NCI-H446 (cell line): ENCODE results near the gene SRCAP.
A peak's percentile ranks its signal among the peaks of the same experiment; 100 is the strongest.

ENCODE experiments used
- DNase-seq, 2 experiments: peaks; one replicate each; lab custom pipeline; 2025; lab: John Stamatoyannopoulos, UW

The SRCAP gene

GRCh38 chr16:30775392-30776188 is 76.6 kb downstream of the SRCAP start:
- DNase-seq = peak; percentile 36 to 70

GRCh38 chr16:30777591-30778297 is 78.8 kb downstream of the SRCAP start:
- no peak for DNase-seq

GRCh38 chr16:30778549-30779244 is 79.7 kb downstream of the SRCAP start:
- DNase-seq = no peak

GRCh38 chr16:30779596-30779995 is 80.6 kb downstream of the SRCAP start:
- DNase-seq = no peak

- no peak for DNase-seq
Measured at GRCh38 chr16:30780021-30780420, 81.0 kb downstream of the SRCAP start.

- no peak for DNase-seq
Measured at GRCh38 chr16:30780549-30780948, 81.6 kb downstream of the SRCAP start.

GRCh38 chr16:30782486-30783279 is 83.7 kb downstream of the SRCAP start:
- no peak for DNase-seq

GRCh38 chr16:30783280-30784109 is 84.5 kb downstream of the SRCAP start:
- no peak for DNase-seq

GRCh38 chr16:30784215-30784614 is 85.2 kb downstream of the SRCAP start:
- DNase-seq = no peak

- no peak for DNase-seq
Measured at GRCh38 chr16:30785126-30786106, 86.4 kb downstream of the SRCAP start.

- DNase-seq = no peak
Measured at GRCh38 chr16:30786115-30786935, 87.4 kb downstream of the SRCAP start.

GRCh38 chr16:30786936-30787612 is 88.1 kb downstream of the SRCAP start, which contains the start of gene ZNF629:
TSS of gene ZNF629 (minus strand) at chr16:30787205. CDS start at chr16:30784482, 2,723 bp downstream.
- DNase-seq = peak; percentile 52 to 71

- no peak for DNase-seq
Measured at GRCh38 chr16:30787613-30788378, 88.8 kb downstream of the SRCAP start.
